NCI-H82 (cell line): ENCODE measurements around the gene CNTNAP2.
A peak's percentile ranks its signal among the peaks of the same experiment; 100 is the strongest.

Experiments
- DNase-seq: peaks from one replicate; lab custom pipeline; 2025; lab: John Stamatoyannopoulos, UW

The CNTNAP2 gene

DNA sequence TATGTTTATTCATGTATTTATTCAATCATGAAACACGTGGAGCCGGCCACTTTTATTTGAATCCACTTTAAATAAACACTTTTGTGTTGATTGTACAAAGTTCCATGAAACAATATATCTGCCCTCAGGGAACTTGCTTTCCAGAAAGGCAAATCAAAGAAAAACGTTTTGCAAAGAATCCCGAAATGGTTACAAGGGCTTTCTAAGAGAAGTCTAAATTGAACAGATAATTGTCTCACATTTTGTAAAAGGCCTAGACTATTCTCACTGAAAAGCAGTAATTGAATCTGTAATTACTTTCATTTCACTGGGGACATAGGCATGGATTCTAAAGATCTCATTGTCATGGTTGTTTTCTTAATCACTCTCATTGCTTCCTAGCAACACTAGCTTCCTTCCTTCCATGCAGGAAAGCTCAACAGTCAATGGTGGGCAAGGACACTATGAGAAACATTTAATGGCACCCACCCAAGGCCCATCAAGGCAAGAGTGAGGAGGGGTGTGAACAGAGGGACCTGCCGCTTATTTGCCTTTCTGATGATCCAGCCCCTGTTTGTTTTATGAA is 1851.5 kb downstream of the CNTNAP2 start:
- no peak for DNase-seq

DNA sequence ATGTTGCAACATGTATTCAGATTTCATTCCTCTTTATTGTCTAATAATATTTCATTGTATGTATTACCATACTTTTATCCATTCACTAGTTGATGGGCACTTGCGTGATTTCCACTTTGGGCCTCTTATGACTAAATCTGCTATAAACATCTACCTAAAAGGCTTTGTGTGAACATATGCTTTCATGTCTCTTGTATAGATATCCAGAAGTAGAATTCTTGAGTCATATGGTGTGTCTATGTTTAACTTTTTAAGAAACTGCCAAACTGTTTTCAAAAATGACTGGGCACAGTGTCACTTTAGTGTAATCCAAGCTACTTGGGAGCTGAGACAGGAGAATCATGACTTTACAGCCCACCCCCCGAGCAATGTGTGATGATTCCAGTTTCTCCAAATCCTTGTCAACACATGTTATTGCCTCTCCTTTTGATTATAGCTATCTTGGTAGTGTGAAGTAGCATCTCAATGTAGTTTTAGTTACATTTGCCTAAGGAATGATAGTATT is 1855.1 kb downstream of the CNTNAP2 start:
- DNase-seq: no peak

DNA sequence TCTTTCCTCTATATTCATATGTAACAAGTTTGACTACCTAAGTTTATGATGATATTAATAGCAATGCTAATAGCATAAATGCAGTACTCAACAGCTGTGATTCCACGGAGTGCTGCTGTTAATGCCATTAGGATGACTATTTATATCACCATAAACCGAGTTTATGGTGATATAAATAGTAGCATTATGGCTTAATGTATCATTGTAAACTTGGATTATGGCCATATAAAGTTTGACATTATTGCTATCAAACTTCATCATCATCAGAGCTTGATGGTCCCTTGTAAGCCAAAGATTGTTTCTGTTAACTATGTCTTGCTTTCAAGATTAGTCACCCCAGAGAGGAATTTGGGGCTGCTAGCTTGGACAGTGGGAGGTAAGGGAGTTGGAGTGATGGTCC is 1861.6 kb downstream of the CNTNAP2 start:
- DNase-seq: no peak

DNA sequence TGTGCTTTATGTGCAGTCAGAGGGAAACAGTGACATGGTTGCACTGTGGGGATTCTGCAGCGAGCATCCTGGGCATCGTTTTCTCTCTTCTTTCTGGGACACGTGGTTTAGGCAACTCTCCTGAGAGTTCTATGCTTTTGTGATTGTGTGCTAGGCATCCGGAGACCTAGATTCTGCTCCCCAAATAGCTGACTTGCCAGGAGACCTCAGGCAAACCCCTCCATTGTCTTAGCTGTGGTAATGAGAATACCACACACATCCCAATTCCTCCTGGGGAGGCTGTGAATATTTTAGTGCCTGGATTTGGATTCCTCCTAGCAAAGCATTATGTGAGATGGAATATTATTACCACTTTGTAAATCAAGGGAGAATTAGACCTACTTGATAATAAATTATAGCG is 1862.0 kb downstream of the CNTNAP2 start:
- no peak for DNase-seq

DNA sequence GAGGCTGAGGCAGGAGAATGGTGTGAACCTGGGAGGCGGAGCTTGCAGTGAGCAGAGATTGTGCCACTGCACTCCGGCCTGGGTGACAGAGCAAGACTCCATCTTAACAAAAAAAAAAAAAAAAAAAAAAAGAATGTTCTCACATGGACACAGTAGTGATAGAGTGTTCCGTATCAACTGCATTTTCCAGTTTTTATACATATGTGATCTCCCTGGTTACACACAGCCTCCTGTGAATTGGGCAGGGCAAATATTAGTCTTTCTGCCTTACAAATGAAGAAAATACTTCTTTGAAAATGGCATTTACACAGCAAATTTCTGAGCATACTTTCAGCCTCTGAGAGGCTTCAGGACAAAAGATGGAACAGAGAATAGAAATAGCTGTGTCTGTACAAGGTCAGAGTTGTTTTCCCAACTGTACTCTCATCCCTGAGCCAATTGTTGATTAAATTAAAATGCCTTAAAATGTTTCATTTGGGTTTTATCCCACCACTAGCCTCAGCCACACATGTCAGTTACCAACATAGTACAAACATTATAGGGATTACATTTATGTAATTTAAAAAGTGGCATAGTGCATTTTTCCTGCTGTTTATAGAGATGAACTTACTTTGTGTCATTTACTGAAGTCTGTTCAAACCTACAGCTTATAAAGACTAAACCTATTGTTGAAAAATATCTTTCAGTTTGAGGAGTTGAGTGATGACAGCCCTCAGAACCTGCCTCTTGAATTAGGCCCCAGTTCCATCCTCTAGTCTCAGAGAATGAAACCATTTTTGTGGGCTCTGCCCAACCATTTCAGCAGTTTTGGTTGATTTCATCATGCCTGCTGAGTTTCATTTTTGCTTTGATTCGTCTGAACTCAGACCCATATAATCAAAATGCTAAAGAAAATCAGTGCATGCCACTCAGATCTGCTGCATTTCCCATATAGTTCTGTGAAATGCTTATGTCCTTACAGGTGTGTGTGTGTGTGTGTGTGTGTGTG is 1864.5 kb downstream of the CNTNAP2 start:
- DNase-seq: no peak

DNA sequence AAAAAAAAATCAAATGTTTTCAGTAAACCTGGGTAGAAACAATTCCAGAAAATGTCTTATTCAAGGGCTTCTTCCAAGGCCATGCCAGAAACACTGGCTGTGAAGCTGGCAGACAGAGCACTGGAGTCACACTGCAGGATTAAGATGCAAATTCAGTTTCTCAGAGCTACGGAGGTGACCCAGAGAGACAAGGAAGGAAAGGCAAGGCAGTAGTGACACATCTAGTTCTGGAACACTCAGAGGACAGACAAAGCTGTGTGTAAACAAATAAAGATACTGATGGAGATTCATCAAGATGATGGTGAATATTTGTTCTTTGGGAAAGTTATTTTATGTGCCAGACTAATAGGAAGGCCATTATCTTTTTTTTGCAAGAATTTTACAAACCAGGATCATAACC is 1865.7 kb downstream of the CNTNAP2 start:
- no peak for DNase-seq

DNA sequence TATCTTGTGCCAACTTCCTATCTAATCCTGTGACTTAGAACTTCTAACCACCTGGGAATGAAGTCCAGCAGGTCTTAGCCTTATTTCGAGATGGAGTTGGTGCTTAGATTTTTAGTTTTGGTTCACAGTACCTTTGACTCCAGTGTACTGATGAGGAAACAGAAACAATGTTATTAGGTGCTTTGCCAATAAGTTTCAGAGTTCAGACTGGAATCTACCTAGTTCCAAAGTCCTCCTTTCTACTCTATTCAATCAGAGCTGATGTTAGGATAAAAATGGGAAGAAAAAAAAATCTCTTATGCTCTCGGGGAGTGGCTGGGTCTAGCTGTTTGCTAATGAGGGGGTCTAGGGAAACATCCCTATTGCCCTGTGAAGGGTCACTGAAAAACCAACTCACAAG is 1867.7 kb downstream of the CNTNAP2 start:
- DNase-seq: no peak

DNA sequence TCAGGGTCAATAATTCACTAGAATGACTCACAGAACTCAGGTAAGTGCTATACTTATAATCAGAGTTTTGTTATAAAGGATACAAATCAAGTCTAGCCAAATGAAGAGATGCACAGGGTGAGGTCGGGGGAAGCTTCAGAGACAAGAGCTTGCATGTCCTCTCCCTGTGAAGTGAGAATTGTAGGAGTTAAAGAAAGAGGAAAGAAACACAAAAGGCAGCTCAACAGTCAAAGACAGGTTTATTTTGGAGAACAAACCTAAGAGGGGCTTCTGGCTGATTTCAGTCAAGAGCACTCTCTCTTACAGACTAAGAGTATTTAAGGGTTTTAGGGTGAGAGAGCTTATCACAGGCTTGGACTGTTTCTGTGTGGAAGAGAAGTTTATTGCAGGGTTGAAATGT is 1873.5 kb downstream of the CNTNAP2 start:
- DNase-seq: no peak

DNA sequence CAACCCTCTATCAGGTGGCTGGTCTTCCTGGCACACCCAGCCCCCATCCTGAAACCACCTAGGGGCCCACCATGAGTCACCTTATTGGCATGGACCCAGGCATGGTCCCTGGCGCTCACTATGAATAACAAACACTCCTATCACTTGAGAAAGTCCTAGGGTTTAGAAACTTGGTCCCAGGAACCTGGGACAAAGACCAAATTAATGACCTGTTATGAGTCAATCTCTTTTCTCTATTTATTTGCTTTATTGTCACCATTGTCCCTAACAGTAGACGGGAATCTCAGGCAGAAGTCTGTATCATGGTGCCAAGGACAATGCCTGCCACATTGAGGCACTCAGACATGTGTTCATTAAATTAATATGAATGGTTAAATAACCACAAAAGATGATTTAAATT is 1874.3 kb downstream of the CNTNAP2 start:
- DNase-seq: no peak

DNA sequence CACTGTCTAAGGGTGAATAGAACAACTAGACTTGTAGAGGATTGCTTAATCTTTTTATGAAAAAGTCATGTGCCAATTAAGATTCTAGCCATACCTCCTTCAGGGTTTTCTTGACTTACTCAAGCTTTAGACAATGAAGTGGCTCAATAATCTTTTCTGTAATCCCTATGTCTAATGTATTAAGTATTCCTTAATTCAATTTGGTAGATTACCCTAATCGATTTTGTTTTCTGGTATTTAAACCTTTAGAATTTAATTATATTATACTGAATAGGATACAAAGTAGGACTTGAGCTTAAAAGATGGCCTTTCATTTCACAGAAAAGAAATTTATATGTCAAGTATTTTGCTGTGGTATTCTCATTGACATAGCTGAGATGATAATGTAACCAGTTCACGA is 1876.1 kb downstream of the CNTNAP2 start:
- DNase-seq: peak; percentile 88

DNA sequence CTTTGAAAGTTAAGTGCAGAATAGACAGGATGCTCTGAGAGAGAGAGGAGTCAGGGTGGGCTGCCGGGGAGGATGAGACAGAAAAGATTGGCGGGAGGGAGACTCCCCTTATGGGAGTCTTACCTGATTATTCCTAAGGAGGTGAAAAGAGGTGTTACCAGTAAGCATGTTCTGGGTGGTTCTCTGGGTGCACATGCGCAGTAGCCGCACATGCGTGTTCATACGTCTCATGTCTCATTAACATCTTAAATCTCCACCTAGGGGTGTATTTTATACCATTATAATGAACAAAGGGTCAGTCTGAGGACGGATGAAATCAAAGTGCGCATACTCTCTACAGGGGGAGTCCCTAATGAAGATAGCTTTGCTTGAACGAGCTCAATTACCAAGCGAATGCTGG is 1881.0 kb downstream of the CNTNAP2 start:
- no peak for DNase-seq

DNA sequence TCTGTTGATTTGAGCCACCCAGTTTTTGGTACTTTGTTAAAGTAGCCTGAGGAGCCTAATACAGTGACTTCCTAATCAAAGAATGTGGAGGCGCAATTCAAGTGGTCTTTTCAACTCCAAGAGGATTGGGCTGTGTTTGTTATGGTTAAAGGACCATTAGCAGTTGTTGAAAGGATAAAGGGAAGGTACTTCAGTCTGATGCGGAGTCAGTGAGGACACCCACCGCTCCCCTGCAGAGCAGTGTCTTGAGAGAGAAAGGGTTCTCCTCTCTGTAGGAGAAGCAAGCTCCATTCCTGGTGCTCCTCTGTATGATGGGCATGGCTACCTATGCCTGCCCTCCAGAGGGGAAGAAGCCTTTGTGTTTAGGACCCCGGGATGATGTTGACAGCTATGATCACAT is 1883.4 kb downstream of the CNTNAP2 start:
- no peak for DNase-seq

DNA sequence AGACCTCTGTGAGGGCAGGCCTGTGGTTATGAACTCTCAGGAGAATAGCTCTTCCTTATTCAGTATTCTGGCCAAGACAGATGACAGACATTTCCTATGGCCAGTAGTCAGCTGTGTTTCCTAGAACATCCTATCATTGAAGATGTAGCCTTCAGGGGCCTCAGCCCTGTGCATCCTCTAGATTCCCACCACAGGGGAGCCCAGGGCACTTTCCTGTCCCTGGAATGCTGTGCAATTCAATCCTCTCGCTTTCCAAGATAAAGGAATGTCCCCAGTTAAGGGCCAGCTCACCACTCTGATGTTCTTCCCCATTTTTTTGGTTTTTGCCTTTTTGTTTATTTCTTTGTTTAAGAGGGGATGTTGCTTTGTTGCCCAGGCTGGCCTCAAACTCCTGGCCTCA is 1895.2 kb downstream of the CNTNAP2 start:
- no peak for DNase-seq

DNA sequence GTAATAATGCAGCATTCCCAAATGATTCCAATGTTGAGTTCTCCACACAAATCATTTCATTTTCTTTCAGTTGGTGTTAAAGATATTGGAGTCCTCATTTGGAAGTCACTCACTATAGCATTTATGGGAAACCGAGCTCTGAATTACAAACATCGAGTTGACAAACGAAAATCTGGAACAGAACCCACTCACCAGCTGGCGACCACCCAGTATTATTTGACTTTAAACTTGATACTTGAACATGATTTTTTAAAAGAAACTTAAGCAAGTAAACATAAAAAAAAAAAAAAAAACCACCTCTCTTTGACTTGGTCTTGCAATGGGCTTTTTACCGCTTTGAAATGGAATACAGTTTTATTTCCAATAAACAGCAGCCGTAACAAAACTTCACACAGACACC is 1897.4 kb downstream of the CNTNAP2 start:
- no peak for DNase-seq

DNA sequence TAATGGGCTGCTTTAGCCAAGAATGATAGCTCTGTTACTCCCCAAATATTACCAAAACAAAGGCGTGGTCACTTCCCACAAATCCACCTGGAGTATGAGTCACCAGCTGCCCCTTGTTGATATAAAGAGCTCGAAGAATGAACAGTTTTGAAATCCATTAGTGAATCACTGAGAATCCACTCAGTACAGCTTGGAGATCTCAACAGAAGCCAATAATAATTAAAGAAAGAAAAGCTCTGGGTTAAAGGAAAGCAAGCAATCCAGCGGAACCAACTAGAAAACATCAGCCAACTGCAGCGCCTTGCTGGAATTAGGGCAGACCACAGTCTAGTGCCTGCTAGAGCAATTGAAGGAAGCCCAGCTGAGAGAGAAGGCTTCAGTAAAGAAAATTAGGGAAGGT is 1897.9 kb downstream of the CNTNAP2 start:
- DNase-seq: no peak

DNA sequence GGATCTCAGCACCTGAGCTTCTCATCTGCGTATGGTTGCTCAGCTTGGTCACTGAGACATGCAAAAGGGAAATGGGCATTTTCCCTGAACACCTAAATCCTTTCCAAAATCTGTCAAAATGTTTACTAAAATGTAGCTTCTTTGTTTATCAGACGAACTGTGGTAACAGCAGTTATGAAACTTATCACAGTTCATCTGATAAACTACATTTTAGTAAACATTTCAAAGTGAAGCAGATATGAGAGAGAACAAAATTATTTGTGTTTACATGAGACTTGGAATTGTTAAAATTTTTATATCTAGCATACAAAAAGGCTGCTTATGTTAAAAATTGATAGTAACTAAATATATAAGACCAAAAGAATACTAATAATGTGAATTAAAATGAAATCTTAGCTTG is 1900.5 kb downstream of the CNTNAP2 start:
- no peak for DNase-seq

DNA sequence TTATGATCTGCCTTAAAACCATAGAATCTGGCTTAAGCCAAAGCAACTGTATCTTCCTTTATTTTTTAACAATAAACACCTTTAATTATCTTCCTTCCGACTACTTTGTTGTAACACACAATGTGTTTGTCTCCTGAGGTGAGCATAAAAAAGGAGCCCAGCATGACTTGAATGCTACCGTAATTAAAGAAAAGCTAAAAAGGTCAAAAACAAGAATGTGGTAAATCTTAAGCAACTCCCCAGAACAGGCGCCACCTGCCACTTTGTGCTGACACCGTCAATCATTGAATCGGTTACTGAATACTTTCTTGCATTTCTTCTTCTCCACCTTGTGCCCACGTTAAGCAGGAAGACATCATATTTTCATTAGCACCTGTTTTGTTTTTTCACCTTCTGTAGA is 1904.1 kb downstream of the CNTNAP2 start:
- DNase-seq: no peak

DNA sequence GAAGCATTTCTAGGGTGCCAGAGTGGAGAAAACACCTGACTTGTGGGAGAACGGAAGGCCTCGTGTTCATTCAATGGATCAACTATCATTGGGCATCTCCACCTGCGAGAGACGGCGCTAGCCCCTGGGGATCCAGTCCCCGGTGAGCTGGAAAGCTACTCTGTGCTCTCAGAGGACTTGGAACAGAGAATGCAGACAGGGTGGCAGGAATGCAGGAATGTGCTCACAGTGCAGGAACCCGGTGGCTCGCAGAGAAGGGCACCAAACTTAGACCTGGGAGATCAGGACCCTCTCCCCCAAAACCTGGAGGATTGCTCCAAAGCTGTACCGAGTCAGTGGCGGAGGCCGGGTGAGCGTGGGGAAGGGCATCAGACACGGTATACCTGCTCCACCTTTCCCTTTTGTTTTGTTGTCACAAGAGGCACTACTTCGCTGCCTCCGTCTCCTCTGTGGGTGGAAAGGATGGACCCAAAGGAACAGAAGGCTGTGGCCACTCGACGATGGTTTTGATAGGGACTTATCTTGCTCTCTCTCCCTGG is 1905.0 kb downstream of the CNTNAP2 start:
- DNase-seq: no peak

DNA sequence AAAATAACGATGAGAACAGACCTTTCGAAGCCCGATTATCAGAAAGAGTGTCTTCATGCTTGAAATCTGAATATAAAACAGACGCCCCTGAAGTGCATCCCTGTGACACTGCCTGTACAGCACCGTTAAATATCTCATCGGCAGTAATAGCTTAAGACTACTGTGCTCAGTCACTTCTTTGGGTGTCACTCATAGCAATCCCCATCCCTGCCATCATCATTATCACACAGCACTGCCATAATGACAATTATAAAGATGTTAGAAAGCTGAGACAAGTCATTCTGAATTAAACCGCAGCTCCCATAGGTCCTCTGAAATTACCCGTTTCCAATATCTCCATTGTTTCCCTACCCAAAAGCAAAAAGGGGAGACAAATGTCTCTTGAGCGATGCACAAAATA is 1906.2 kb downstream of the CNTNAP2 start:
- DNase-seq: no peak

DNA sequence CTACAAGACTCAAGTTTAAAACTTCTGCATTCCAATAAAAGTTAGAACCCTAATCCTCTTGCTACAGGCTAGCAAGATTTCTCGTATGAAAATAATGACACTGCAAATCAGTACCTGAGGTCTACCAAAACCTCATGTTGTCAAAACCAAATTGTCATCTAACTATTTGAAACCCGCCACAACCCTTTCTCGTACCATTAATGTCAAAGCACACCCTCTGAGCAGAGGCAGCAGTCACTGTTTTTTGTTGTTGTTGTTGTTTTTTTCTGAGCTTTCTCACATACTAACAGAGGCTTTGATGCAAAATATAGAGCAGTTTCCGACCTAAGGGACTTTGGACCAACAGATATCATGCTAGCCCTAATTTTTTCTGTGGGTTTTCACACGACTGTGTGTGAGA is 1910.1 kb downstream of the CNTNAP2 start:
- DNase-seq: no peak

DNA sequence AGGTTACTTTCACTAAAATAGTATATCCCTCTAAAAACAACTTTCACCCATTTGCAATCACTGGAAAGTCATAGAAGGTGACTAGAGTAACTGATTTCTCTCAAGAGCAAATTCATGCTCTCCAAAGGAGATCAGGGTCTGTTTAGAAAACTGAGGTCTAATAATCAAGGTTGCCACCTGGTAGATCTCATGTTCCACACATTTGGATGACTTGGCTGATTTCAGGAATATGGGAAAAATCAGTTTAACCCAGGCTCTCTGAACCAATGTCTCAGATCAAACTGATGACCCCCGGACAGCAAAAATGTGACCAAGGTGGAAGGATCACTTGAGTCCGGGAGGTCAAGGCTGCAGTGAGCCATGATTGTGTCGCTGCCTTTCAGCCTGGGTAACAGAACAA is 1911.6 kb downstream of the CNTNAP2 start:
- no peak for DNase-seq

DNA sequence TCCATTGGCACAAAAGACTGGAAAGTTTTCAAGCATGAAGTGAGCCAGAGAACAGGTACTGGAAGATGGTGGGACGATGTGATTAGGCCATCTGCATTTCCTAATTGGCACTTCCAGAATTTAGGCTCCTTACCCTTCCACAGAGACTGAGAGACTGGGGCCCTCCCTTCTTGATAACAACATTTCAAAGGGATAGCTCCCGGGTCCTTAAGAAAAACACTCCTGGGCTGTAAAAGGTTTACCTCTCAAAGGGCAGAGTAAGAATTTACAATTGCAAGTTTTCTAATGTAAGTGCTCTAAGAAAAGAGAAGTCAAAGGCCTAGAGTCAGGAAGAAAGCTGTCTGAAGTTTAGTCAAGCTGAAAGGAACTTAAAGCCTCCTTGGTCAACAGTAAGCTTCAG is 1914.4 kb downstream of the CNTNAP2 start:
- peak; percentile 29 for DNase-seq

DNA sequence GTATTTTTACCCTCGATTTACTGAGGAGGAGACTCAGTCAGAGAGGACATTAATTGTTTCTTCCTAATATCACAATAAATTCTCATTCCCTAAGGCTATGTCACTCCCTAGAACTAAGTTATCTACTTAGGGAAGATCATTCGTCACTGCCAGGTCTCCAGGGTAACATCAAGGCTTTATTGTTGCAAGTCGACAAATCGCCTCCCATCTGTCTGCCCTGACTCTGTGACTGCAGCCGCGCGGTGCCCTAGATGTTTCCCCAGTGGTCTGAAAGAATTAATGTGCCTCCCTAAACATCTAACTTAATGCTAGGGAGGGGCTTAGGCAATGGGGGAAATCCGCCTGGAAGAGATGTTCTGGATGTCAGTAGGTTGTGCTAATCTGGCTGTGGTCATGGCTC is 1915.2 kb downstream of the CNTNAP2 start:
- peak; percentile 96 for DNase-seq
